SIG-M5 treated with dmso at 0.1 percent for 504 hours (cell line): ENCODE results near the gene C16orf86.

ENCODE experiments used
- DNase-seq: peaks from one replicate; lab custom pipeline; 2025; ENCODE audit not compliant: unreplicated experiment; lab: John Stamatoyannopoulos, UW

Gene C16orf86

GRCh38 chr16:67666559-67667452 lies at the start of gene C16orf86, which contains the start of gene ENKD1:
C16orf86 (plus strand) TSS chr16:67666814; CDS start chr16:67666971, 157 bp downstream.
ENKD1 (minus strand) TSS chr16:67666750; CDS start chr16:67666442, 308 bp downstream.
- DNase-seq = peak; percentile 68

GRCh38 chr16:67628216-67628615 lies 38.4 kb upstream of the C16orf86 start:
- DNase-seq = no peak

- DNase-seq = no peak
These were observed 34.0 kb upstream of the C16orf86 start for GRCh38 chr16:67632415-67633172.

- no peak for DNase-seq
These were observed 29.9 kb upstream of the C16orf86 start for GRCh38 chr16:67636713-67637112.

- DNase-seq = no peak
These were observed 29.0 kb upstream of the C16orf86 start for GRCh38 chr16:67637625-67638024.

- no peak for DNase-seq
These were observed 24.6 kb upstream of the C16orf86 start for GRCh38 chr16:67641779-67642708.

- no peak for DNase-seq
These were observed 22.6 kb upstream of the C16orf86 start for GRCh38 chr16:67644038-67644437.

GRCh38 chr16:67645397-67646121 lies 21.1 kb upstream of the C16orf86 start:
- DNase-seq = no peak

- no peak for DNase-seq
These were observed 19.4 kb upstream of the C16orf86 start for GRCh38 chr16:67647111-67647651.

- no peak for DNase-seq
These were observed 18.9 kb upstream of the C16orf86 start for GRCh38 chr16:67647681-67648080.

- DNase-seq = no peak
These were observed 18.4 kb upstream of the C16orf86 start for GRCh38 chr16:67648088-67648763.

- DNase-seq = no peak
These were observed 17.7 kb upstream of the C16orf86 start for GRCh38 chr16:67648764-67649407.

GRCh38 chr16:67649494-67649931 lies 17.1 kb upstream of the C16orf86 start:
- no peak for DNase-seq

- no peak for DNase-seq
These were observed 16.6 kb upstream of the C16orf86 start for GRCh38 chr16:67650023-67650422.

- no peak for DNase-seq
These were observed 15.6 kb upstream of the C16orf86 start for GRCh38 chr16:67651039-67651438.

- DNase-seq = no peak
These were observed 14.8 kb upstream of the C16orf86 start for GRCh38 chr16:67651847-67652246.

GRCh38 chr16:67652578-67653127 lies 14.0 kb upstream of the C16orf86 start:
- DNase-seq = no peak

GRCh38 chr16:67653128-67653788 lies 13.4 kb upstream of the C16orf86 start:
- DNase-seq = no peak
